ENCODE results near the gene DNM3. TPM values are rescaled to one million over a fixed set of nuclear protein-coding genes. Genes with fewer than 3 reads are reported as not detected.

The DNM3 gene
- total and polyA plus RNA-seq, 9 of the 15 experiments (the other 6 are each of a cell fraction or from before 2014, with no cell fraction given), result 0.08 to 0.36 (median 0.22) TPM; not detected in 1

DNA sequence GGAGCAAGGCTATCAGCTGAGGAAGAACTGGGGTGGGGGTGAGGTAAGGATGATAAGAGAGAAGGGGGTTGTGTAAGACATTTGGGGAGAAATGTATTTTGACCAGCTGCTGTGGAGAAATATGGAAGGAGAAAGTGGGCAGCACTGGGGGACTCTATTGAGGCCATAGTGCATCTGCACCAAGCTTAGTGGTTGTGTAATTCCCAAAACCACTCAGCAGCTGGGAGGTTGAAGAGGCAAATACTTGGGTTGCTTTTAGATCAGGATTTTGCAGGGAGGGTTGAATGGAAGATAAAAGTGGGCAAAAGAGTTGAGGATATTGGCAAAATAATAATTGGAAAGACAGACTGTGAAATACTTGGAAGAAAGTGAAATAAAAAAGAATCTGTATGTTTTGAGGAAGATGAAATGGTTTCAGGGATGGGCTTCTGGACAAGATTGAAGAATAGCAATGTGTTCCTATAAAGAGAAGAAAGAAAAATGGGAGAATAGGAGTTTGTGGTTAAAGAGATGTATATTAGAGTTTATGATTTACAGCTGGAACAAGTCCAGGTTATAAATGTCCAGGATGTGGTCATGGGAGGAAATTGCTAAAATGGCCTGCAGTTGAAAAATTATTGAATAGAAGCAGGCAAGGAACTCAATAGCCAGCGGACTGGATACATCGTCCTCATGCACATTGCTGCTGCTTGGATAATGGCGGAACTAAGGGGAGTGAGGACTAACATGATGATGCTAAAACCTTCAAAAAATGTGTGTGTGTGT lies 162.7 kb downstream of the DNM3 start (continued):
- no peak for TF ChIP-seq RBM34 (IDR thresholded peaks at IDR 0.05; ENCODE audit: borderline replicate concordance, insufficient read depth, low read length)

DNA sequence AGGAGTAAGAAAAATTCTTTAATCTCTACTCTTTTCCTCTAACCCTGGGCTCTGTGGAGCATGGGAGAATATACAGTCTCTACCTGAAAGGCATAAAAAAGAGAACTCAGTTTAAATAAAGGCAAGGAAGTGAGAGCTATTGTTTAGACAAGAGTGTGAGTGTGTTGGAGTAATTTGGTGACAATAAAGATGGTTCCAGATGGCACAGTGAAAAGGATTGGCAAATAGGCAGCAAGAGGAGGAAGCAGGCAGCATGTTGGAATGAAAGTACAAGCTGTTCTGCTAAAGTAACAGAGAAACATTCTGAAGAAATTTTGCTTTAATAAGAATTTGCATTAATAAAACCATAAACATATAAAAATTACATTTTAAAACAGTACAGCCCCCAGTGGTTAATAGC lies 163.4 kb downstream of the DNM3 start:
- ATAC-seq, result no peak
- in situ Hi-C loops (cut with MboI), result no loop called here
- H3K27ac ChIP-seq (ENCODE audit: extremely low read depth, low read depth, low read length), result no peak overlapping the region
- BruUV-seq (replicated peaks), result no TSS peak
- no peak for FAIRE-seq
- H2AFZ ChIP-seq (ENCODE audit: low read depth, low read length), result no peak overlapping the region
- POLR2A ChIA-PET, result no interaction called here
- no peak overlapping the region for H3K4me2 ChIP-seq (ENCODE audit: insufficient read depth, low read length)
- CTCF ChIA-PET (ENCODE audit: low intra/inter-chr PET ratio), result no interaction called here
- no peak for DNase-seq (ENCODE audit: extremely low read depth in 1 of 4, low spot score in 3 of 4)
- no peaks in the 10 kb centered on the region for H4K20me1 ChIP-seq (replicated peaks; ENCODE audit: control insufficient read depth, insufficient read depth, low read length)
- no peaks in the 10 kb centered on the region for H3K36me3 ChIP-seq (ENCODE audit: control insufficient read depth, insufficient read depth, low read length)
- H3K79me2 ChIP-seq (ENCODE audit: control insufficient read depth, insufficient read depth, low read length), result no peaks in the 10 kb centered on the region
- no peak overlapping the region for H3K9ac ChIP-seq (ENCODE audit: insufficient read depth in 1 of 2, low read depth in 2 of 2, low read length in 2 of 2)
- intact Hi-C loops (cut with micrococcal nuclease), result loop anchor here (5.0 kb wide), 1 partner anchor 723 kb away; no protein-coding TSS in a partner anchor
- no peaks in the 10 kb centered on the region for H3K9me3 ChIP-seq (replicated peaks; ENCODE audit: control insufficient read depth, insufficient read depth, low read depth, low read length)
- no peaks in the 10 kb centered on the region for H3K9me1 ChIP-seq (ENCODE audit: control insufficient read depth, insufficient read depth, low read length)
- H3K27me3 ChIP-seq (ENCODE audit: control insufficient read depth in 2 of 2, insufficient read depth in 2 of 2, low read length in 2 of 2), result no peaks in the 10 kb centered on the region
- H3K4me3 ChIP-seq, result no peak overlapping the region
- H3K4me1 ChIP-seq (replicated peaks in 1 of 2; ENCODE audit: control insufficient read depth in 2 of 2, insufficient read depth in 2 of 2, low read length in 2 of 2), result no peaks in the 10 kb centered on the region
- TF ChIP-seq, protein P1, sequence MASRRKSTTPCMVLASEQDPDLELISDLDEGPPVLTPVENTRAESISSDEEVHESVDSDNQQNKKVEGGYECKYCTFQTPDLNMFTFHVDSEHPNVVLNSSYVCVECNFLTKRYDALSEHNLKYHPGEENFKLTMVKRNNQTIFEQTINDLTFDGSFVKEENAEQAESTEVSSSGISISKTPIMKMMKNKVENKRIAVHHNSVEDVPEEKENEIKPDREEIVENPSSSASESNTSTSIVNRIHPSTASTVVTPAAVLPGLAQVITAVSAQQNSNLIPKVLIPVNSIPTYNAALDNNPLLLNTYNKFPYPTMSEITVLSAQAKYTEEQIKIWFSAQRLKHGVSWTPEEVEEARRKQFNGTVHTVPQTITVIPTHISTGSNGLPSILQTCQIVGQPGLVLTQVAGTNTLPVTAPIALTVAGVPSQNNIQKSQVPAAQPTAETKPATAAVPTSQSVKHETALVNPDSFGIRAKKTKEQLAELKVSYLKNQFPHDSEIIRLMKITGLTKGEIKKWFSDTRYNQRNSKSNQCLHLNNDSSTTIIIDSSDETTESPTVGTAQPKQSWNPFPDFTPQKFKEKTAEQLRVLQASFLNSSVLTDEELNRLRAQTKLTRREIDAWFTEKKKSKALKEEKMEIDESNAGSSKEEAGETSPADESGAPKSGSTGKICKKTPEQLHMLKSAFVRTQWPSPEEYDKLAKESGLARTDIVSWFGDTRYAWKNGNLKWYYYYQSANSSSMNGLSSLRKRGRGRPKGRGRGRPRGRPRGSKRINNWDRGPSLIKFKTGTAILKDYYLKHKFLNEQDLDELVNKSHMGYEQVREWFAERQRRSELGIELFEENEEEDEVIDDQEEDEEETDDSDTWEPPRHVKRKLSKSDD (conservative IDR thresholded peaks at IDR 0.05; ENCODE audit: low read length), result no peak
- TF ChIP-seq, protein P2, sequence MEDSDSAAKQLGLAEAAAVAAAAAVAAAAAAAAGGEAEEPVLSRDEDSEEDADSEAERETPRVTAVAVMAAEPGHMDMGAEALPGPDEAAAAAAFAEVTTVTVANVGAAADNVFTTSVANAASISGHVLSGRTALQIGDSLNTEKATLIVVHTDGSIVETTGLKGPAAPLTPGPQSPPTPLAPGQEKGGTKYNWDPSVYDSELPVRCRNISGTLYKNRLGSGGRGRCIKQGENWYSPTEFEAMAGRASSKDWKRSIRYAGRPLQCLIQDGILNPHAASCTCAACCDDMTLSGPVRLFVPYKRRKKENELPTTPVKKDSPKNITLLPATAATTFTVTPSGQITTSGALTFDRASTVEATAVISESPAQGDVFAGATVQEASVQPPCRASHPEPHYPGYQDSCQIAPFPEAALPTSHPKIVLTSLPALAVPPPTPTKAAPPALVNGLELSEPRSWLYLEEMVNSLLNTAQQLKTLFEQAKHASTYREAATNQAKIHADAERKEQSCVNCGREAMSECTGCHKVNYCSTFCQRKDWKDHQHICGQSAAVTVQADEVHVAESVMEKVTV (CRISPR knock-in tag; IDR thresholded peaks at IDR 0.05), result no peak
- TF ChIP-seq, protein P3, sequence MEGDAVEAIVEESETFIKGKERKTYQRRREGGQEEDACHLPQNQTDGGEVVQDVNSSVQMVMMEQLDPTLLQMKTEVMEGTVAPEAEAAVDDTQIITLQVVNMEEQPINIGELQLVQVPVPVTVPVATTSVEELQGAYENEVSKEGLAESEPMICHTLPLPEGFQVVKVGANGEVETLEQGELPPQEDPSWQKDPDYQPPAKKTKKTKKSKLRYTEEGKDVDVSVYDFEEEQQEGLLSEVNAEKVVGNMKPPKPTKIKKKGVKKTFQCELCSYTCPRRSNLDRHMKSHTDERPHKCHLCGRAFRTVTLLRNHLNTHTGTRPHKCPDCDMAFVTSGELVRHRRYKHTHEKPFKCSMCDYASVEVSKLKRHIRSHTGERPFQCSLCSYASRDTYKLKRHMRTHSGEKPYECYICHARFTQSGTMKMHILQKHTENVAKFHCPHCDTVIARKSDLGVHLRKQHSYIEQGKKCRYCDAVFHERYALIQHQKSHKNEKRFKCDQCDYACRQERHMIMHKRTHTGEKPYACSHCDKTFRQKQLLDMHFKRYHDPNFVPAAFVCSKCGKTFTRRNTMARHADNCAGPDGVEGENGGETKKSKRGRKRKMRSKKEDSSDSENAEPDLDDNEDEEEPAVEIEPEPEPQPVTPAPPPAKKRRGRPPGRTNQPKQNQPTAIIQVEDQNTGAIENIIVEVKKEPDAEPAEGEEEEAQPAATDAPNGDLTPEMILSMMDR (IDR thresholded peaks at IDR 0.05 in 2 of 3, conservative IDR thresholded peaks at IDR 0.05 in 1 of 3; ENCODE audit: insufficient read depth in 2 of 3, low read depth in 1 of 3, low read length in 3 of 3), result no peak
- no peak for TF ChIP-seq MED1 (CRISPR knock-in tag; IDR thresholded peaks at IDR 0.05; ENCODE audit: borderline replicate concordance)
- TF ChIP-seq, protein P4, sequence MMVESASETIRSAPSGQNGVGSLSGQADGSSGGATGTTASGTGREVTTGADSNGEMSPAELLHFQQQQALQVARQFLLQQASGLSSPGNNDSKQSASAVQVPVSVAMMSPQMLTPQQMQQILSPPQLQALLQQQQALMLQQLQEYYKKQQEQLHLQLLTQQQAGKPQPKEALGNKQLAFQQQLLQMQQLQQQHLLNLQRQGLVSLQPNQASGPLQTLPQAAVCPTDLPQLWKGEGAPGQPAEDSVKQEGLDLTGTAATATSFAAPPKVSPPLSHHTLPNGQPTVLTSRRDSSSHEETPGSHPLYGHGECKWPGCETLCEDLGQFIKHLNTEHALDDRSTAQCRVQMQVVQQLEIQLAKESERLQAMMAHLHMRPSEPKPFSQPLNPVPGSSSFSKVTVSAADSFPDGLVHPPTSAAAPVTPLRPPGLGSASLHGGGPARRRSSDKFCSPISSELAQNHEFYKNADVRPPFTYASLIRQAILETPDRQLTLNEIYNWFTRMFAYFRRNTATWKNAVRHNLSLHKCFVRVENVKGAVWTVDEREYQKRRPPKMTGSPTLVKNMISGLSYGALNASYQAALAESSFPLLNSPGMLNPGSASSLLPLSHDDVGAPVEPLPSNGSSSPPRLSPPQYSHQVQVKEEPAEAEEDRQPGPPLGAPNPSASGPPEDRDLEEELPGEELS (CRISPR knock-in tag; IDR thresholded peaks at IDR 0.05; ENCODE audit: borderline replicate concordance), result no peak
- TF ChIP-seq, protein P5, sequence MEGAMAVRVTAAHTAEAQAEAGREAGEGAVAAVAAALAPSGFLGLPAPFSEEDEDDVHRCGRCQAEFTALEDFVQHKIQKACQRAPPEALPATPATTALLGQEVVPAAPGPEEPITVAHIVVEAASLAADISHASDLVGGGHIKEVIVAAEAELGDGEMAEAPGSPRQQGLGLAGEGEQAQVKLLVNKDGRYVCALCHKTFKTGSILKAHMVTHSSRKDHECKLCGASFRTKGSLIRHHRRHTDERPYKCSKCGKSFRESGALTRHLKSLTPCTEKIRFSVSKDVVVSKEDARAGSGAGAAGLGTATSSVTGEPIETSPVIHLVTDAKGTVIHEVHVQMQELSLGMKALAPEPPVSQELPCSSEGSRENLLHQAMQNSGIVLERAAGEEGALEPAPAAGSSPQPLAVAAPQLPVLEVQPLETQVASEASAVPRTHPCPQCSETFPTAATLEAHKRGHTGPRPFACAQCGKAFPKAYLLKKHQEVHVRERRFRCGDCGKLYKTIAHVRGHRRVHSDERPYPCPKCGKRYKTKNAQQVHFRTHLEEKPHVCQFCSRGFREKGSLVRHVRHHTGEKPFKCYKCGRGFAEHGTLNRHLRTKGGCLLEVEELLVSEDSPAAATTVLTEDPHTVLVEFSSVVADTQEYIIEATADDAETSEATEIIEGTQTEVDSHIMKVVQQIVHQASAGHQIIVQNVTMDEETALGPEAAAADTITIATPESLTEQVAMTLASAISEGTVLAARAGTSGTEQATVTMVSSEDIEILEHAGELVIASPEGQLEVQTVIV (CRISPR knock-in tag; IDR thresholded peaks at IDR 0.05; ENCODE audit: borderline replicate concordance), result no peak
- no peak for TF ChIP-seq HIVEP1 (CRISPR knock-in tag; IDR thresholded peaks at IDR 0.05)
